ENCODE results near the gene FSHR. TPM values are rescaled to one million over a fixed set of nuclear protein-coding genes. Genes with fewer than 3 reads are reported as not detected.

FSHR gene
- total and polyA plus RNA-seq, 2 of the 8 experiments (the other 6 are each of a cell fraction or from before 2014, with no cell fraction given), result not detected

DNA sequence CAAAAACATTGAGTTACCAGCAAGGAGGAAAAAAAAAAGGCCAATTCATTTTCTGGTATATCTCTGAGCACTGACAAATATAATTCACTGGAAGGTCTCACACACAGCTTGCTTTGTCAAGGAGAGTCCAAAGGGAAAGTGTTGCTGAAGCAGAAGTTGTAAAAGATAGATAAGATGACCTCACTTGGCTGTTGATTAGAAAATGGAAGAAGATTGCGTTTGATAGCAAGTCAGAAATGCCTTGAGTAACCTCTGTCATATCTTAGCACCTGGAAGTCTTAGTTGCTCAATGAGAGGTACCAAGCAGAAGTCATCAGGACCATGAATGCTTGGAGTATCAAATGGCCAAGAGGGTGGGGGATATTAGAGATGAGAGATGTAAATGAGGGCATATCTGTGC, 105.2 kb downstream of the FSHR start:
- CTCF ChIA-PET (ENCODE audit: partially characterized antibody), result interaction anchor here (0.6 to 1.3 kb wide), 5 partner anchors 26 to 558 kb away, joined by 3 read pairs; no protein-coding TSS in a partner anchor
- POLR2A ChIA-PET (ENCODE audit: partially characterized antibody), result no interaction called here
- no peak for FAIRE-seq
- no peak for TF ChIP-seq KDM5A (IDR thresholded peaks at IDR 0.05; ENCODE audit: low read length)
- no peak for TF ChIP-seq CEBPB (IDR thresholded peaks at IDR 0.05; ENCODE audit: low read depth, low read length)
- no peak for TF ChIP-seq FOSL1 (IDR thresholded peaks at IDR 0.05; ENCODE audit: insufficient read depth, low read depth, low read length)
- no peak for TF ChIP-seq POLR2AphosphoS5 (IDR thresholded peaks at IDR 0.05; ENCODE audit: low read depth, low read length)
- no peak for TF ChIP-seq RBBP5 (IDR thresholded peaks at IDR 0.05; ENCODE audit: borderline replicate concordance, low read depth, low read length)
- TF ChIP-seq RFX5 (IDR thresholded peaks at IDR 0.05; ENCODE audit: borderline replicate concordance, low read depth, low read length), result no peak
- no peak for TF ChIP-seq ZNF274 (IDR thresholded peaks at IDR 0.05; ENCODE audit: borderline replicate concordance, extremely low read depth, low read length)
- TF ChIP-seq CREB1 (IDR thresholded peaks at IDR 0.05), result no peak
- no peak for TF ChIP-seq NRF1 (IDR thresholded peaks at IDR 0.05; ENCODE audit: low read depth, low read length)

More for the DNA sequence above, 105.2 kb downstream of the FSHR start:
- 92% methylated on average over 1 of the region's 1 CpG; no CpG with 5 or more reads in 1 of the 2 experiments for WGBS, 2 experiments (ENCODE audit: extremely low coverage in 1 of 2, insufficient coverage in 1 of 2, insufficient read length in 1 of 2, insufficient replicate concordance in 2 of 2, low coverage in 1 of 2, low lambda C conversion rate in 2 of 2, missing lambda C conversion rate in 1 of 2)
- Histone ChIP-seq H2BK120ac (replicated peaks; ENCODE audit: low read depth, low read length) (no peak overlapping the region), H3K4ac (replicated peaks; ENCODE audit: insufficient read length, low read depth, low read length) (no peak overlapping the region), H3K14ac (ENCODE audit: insufficient read length) (no peak overlapping the region), H4K8ac (ENCODE audit: extremely low read depth, insufficient read depth, low read length) (no peak overlapping the region), H3K23ac (ENCODE audit: insufficient read length) (no peak overlapping the region), H3K56ac (replicated peaks; ENCODE audit: insufficient read length, low read depth, low read length) (no peak overlapping the region), H3K27me3 (replicated peaks in 1 of 4; ENCODE audit: control insufficient read depth in 3 of 4, extremely low read depth in 1 of 4, insufficient read depth in 3 of 4, low read length in 3 of 4) (no peaks in the 10 kb centered on the region), H2AK5ac (ENCODE audit: low read depth, low read length) (no peak overlapping the region), H3K4me1 (replicated peaks in 1 of 4; ENCODE audit: control insufficient read depth in 3 of 4, insufficient read depth in 4 of 4, low read length in 3 of 4) (peaks cover 0 to 6% (median 3%) of the 10 kb centered on the region in 4 experiments; a peak in 4 of 7 replicates), H3K27ac (ENCODE audit: low read depth, low read length) (no peak overlapping the region), H3K9me3 (ENCODE audit: insufficient read depth in 2 of 2, low read depth in 1 of 2, low read length in 1 of 2) (no peaks in the 10 kb centered on the region), H3K9ac (replicated peaks in 1 of 4; ENCODE audit: extremely low read depth in 1 of 4, low read depth in 3 of 4, low read length in 3 of 4) (no peak overlapping the region), H2BK12ac (ENCODE audit: low read depth, low read length) (no peak overlapping the region), H3K4me3 (ENCODE audit: extremely low read depth in 1 of 4, insufficient read depth in 2 of 4, low read depth in 3 of 4, low read length in 4 of 4) (no peak overlapping the region), H4K20me1 (replicated peaks in 1 of 2; ENCODE audit: control insufficient read depth in 1 of 2, insufficient read depth in 2 of 2, low read length in 2 of 2) (no peaks in the 10 kb centered on the region), H3K36me3 (ENCODE audit: control insufficient read depth in 2 of 4, insufficient read depth in 4 of 4, low read length in 3 of 4) (no peaks in the 10 kb centered on the region; a peak in 1 of 8 replicates), H2BK20ac (ENCODE audit: low read length) (no peak overlapping the region), H3K79me1 (ENCODE audit: low read depth, low read length) (no peaks in the 10 kb centered on the region), H3K18ac (ENCODE audit: extremely low read depth, low read length) (no peak overlapping the region), H3K23me2 (ENCODE audit: low read depth, low read length) (no peaks in the 10 kb centered on the region), H4K91ac (replicated peaks; ENCODE audit: insufficient read length, low read length) (no peak overlapping the region), H3K4me2 (ENCODE audit: insufficient read depth in 1 of 2, low read depth in 2 of 2, low read length in 2 of 2) (no peak overlapping the region), H4K5ac (ENCODE audit: insufficient read length, low read depth, low read length) (no peak overlapping the region), H2BK15ac (ENCODE audit: low read length) (no peak overlapping the region), H2AFZ (ENCODE audit: low read length) (no peak overlapping the region), H2BK5ac (ENCODE audit: low read depth, low read length) (no peak overlapping the region), H3K79me2 (ENCODE audit: control insufficient read depth in 1 of 2, insufficient read depth in 2 of 2, low read length in 2 of 2) (no peaks in the 10 kb centered on the region)
- DNase-seq (ENCODE audit: low read depth in 1 of 2, low spot score in 2 of 2), result no peak
